NCI-H187 treated with DMSO at 0.1 percent for 48 hours (cell line): Measurements from ENCODE around the gene GGTLC2.
"Not testable (repeated sequence)": the region's sequence is repeated elsewhere in the genome, so short reads cannot be mapped to it uniquely, and the experiment has no call there.

ENCODE experiments used
- DNase-seq: peaks from one replicate; lab custom pipeline; 2025; lab: John Stamatoyannopoulos, UW

Gene GGTLC2

DNA sequence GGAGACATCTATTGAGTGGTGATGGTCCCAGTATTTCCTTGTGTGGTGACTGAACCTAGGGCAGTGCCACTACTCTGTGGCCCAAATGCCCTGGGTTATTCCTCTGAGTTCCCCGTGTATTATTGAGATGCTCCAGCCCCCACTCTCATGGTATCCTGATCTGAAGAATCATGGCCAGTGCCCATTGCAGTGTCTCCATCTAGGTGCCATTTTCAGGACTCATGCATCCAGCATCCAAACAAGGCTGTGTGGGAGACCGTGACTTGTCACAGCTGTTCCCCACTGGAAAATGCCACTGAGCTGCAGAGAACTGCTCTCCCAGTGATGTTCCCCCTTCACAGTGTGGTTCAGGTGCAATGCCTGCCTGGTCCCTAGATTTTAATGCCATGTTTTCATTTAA, 24.7 kb downstream of the GGTLC2 start:
- no peak for DNase-seq

DNA sequence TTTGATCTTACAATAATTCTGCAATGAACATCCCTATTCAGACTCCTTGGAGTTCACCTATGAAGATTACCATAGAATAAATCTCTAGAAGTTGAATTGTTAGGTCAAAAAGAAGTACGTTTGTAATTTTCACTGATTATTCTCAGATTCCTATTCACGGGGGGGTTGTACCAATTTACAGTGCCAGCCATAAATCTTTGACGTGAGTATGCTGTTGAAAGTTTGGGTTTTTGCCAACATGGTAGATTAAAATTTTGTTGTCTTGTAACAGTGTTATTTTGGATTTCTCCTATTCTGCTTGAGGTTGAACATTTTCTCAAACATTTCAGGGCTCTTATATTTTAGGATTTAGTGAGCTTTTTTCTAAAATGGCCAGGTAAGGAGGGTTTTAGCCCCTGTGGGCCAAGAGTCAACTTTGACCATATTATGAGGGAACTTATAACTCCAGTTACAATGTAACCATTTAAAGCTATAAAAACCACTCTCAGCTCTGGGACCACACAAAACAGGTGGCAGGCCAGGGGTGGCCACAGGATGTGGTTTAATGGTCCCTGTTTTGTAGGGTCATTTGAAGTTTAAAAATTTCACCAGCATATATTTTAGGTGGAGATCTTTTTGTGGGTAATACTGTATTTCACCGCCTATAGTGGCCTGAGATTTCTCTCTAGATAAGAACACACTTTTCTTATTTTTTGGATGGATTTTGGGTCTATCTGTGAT, 25.8 kb downstream of the GGTLC2 start:
- no peak for DNase-seq

- no peak for DNase-seq
Observed at GRCh38 chr22:22671506-22671905, 27.1 kb downstream of the GGTLC2 start.

DNA sequence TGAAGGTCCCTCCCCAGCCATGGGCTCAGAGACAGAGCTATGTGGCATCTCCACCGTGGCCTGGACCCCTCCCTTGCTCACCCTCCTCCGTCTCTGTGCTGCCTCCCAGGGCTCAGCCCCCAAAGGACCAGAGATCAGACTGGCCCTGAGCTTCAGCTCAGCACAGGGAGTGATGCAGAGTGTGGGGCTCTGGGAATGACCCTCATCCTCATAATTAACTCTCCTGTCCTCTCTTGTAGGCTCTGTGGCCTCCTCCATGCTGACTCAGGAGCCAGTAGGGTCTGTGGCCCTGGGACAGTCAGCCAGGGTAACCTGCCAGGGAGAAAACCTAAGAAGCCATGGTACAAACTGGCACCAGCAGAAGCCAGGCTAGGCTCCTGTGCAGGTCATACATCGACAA, 28.7 kb downstream of the GGTLC2 start:
- DNase-seq, result no peak

DNA sequence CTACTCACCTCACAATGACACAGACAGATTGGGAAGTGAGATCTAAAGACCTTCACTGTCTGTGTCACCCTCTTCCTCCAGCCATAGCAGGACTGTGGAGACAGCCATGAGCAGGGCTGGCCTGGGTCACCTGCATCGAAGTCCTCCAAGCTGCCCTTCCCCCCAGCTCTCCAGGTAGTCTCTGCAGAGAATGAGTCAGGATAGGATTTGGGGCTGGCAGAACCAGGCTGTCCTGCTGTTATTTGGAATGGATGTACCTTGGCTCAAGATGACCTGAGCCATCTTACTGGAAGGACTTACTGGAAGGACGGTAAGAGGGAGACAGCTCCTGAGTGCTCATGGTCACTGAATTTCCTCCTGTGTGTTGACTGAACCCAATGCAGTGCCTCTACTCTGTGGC, 29.2 kb downstream of the GGTLC2 start:
- DNase-seq, result no peak

DNA sequence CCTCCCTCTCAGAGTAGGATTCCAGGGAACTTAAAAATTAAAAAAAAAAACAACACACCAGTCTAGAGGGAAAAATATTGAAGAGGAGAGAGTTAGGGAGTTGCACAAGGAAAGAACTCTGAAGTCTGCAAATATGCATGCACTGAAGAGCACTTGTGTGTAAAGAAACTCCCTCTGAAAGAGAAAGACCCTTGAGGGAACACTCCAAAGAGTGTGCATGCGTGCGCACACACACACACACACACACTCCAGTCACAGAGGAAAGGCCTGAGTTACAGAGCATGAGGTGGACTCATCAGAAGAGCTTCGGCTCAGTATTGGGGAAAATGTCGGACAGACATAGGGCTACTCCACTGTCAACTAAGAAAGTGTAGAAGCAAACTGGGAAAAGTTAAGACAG, 30.1 kb downstream of the GGTLC2 start:
- DNase-seq, result no peak

DNA sequence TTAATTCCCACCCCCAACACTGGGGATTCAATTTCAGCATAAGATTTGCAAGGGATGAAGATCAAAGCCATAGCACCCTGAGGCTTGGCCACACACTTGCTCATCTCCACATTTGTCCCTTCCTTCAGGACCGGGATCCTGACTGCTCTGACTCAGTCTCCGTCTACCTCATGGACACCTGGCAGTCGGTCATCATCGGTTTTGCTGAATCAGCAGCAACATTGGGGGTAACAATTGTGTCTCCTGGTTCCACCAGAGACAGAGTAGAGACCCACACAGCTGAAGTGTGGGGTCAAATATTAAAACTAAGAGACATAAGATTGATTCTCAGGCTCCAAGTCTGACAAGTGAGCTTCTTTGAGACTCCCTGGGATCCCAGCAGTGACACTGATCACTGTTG, 34.6 kb downstream of the GGTLC2 start:
- DNase-seq, result no peak

GRCh38 chr22:22680396-22680795, 36.0 kb downstream of the GGTLC2 start:
- no peak for DNase-seq

GRCh38 chr22:22681221-22681739, 36.9 kb downstream of the GGTLC2 start:
- DNase-seq, result no peak

- no peak for DNase-seq
Observed at GRCh38 chr22:22682196-22682595, 37.8 kb downstream of the GGTLC2 start.

GRCh38 chr22:22682807-22683667, 38.6 kb downstream of the GGTLC2 start:
- DNase-seq, result no peak

DNA sequence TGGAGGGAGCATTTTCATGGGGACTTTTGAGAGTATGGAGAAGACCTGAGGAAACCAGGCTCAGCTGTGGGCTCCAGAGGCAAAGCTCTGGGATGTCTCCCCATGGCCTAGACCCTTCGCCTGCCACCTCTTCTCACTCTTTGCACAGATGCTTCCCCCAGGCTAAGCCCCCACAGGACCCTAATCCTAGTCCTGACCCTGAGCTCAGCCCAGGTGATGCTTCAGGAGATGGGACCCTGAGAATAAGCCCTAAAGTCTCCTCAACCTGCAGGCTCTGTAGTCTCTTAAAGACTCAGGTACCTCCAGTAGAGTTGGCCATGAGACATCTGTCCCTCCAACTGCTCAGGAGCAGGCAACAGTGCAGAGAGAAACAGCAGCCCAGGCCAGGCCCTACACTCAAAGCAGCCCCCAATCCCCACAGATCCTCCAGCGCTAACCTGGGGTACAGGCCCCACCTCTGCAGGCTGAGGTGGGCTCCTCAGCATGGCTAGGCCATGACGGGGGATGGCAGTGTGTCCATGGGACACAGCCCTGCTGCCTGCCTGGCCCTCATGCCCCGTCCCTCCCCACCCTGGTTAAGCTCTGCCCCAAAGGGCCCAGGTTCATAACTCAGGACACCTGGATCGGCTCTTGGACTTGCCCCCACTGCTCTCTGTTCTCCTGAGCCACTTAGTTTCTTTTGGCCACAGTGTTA, 39.4 kb downstream of the GGTLC2 start:
- no peak for DNase-seq

GRCh38 chr22:22684580-22685561, 40.5 kb downstream of the GGTLC2 start:
- no peak for DNase-seq

DNA sequence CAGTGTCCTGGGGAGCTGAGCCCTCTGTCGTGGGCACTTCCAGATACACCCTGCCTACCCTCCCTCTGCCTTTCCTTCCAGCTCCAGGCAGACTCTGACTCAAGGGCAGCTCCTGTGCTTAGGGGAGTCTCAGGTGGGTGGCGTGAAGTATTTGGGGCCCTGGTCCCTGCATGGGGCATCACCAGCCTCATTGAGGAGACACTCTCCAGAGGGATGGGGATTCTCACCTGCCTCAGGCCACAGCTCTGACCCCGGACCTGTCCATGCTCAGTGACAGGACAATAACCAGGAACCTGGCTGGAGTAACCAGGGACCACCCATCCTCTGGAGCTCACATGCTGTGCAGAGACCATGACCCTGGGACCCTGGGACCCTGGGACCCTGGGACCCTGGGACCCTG, 41.2 kb downstream of the GGTLC2 start:
- DNase-seq, result no peak

- DNase-seq, result not testable (repeated sequence)
Observed at GRCh38 chr22:22686202-22687115, 42.0 kb downstream of the GGTLC2 start.

DNA sequence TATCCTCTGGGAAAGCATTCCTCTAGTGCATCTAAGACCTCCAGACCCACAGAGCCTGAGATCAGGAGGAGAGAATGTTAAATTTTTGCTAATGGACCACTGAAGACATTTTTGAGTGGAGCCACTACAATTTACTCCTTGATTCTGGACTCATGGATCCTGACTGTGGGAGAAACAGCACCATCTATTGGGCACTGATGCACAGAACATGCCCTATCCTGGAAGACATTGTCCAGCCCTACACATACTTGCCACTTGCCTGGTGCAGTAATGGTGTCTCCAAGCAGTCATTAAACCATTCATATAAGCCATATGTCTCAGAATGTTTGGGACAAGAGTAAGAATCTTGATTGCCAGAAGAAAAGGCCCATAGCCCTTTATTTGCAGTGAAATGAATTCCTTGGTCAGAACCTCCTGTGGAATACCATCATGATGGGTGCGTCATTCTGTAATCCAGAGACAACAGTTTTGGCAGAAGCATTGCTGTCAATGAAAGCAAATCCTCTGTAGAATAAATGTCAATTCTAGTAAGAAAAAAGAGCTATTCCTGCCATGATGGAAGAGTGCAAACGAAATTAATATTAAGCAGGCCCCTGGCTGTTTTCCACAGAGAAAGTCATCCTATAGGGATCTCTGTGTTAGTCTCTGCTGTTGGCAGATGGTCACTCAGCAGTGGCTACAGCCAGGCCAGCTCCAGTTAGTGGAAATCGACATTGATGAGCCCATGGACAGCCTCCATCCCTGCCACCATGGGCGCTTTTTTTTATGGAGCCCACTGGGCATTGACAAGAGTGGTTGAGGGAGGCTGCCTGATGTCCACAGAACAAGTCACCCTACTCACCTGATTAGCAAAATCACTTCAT, 43.5 kb downstream of the GGTLC2 start:
- no peak for DNase-seq

DNA sequence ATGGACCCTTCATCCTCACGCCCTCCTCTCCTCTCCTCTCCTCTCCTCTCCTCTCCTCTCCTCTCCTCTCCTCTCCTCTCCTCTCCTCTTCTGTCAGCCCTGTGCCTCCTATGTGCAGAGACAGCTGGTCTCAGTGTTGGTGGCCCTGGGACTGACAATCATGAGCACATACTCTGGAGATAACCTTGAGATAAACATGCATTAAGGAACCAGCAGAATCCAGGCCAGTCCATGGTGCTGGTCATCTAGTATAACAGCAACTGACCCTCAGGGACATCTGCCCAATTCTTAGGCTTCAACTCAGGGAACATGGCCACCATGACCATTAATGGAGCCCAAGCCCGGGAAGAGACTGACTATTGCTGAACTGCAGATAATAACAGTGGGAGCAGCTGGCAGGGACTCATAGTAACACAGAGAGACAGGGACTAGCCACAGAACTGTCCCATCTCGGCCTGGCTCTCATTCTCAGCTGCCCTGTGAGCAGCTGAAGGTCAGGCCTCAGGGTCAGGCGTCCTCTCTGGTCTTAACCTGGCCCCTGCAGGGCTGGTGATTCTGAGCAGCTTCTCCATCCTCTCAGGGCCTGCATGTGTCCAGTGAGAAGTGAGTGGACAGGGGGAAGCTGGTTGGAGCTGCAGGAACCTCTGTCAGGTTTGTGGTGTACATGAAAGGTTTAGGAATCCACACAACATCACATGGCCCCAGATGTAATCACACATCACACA, 45.4 kb downstream of the GGTLC2 start:
- no peak for DNase-seq

DNA sequence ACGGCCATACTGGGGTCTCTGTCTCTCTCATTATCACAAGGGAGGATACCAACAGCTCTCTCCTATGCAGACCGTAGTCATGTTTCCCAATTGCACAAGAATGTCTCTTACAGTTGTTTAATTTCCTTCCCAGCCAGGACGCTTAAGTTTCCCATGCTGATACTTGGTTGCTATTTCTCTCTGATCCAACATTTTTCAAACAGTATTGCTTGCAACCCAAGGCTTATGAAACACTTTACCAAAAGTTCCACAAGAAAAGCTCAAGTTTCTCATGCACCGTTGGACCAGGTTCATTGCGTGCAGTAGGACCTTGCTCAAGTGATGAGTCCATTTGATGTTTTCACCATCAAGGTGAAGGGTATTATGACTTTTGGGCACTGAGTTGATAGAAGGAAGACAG, 46.6 kb downstream of the GGTLC2 start:
- no peak for DNase-seq
